Activated naive CD4-positive, alpha-beta T cell treated with anti-CD3 and anti-CD28 coated beads, Interleukin-2, amount 50 U/mL, for 16 hours (primary cell): ENCODE results near the gene ZNF593.

Experiments
- DNase-seq: peaks from one replicate; pipeline ENCODE4 v3.0.0-alpha.2; 2020

Gene ZNF593

GRCh38 chr1:26153966-26154532 is 15.7 kb upstream of the ZNF593 start:
- no peak for DNase-seq

GRCh38 chr1:26154750-26155149 is 15.0 kb upstream of the ZNF593 start:
- DNase-seq: no peak

GRCh38 chr1:26155370-26156284 is 14.1 kb upstream of the ZNF593 start:
- no peak for DNase-seq

DNA sequence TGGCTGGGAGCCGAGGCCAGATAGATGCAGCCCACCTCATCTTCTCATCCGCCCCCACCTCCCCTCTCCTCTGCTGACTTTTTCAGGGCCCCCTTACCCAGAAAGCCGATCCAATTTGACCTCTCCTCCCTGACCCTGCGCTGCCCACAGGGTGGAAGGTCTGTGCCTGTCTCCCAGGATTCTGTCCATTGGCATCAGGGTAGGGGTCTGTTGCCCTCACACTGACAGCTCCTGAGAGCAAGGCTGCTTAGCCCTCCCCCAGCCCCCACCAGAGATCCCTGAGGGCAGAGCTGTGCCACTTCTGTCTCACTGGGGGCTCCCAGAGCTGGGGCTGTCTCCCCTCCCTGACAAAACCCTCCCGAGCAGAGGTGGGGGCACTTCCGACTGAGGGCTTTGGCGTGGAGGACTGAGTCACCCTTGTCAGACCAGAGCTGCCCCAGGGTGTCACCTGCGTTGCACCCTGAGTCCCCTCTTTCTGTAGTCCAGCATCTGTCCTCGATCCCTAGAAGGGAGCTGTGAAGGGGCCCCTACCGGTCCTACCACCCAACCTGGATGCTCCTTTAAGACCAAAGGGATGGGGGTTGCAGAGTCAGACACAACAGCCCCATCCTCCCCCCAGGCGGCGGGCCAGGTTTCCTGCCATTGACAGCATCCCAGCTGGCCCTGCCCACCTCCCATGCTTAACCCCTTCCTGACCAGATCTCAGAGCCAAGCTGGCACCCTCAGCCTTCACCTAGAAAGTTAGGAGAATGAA is 13.2 kb upstream of the ZNF593 start:
- DNase-seq: no peak

DNA sequence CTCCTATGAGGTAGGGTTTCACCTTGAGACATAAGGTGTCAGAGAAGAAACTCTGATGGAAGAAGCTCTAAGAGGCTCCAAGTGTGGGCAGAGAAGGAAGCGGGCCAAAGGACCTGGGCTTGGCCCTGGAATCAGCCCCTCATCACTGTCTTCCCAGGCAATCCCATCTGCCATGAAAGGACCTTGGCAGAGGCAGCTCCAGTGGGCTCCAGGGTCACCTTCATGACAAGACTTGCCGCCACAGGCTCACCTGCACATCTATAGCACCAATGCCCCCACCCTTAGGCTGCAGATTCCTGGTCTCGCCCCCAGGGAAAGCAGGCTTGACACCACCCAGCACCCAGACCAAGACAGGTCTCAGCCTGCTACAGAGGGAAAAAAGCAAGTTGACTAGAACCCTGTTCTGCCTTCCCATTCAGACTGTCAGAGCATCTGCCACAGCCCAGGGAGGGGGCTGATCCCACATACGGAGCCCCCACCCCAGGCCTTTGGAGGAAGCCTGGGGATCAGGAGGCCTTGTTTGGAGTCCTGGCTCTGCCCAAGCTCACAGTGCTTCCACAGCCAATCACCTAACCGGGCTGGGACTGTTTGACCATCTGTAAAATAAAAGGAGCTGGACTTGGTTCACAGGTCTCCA is 11.3 kb upstream of the ZNF593 start:
- DNase-seq: no peak

GRCh38 chr1:26158908-26159742 is 10.6 kb upstream of the ZNF593 start, which contains the start of gene FAM110D:
Gene FAM110D, plus strand, starts transcription at chr1:26159079. Its CDS starts 2,213 bp downstream, at chr1:26161292.
- DNase-seq: no peak

- DNase-seq: no peak
Observed at GRCh38 chr1:26159743-26160039, 10.0 kb upstream of the ZNF593 start.

- no peak for DNase-seq
Observed at GRCh38 chr1:26160527-26161414, 8.9 kb upstream of the ZNF593 start.

DNA sequence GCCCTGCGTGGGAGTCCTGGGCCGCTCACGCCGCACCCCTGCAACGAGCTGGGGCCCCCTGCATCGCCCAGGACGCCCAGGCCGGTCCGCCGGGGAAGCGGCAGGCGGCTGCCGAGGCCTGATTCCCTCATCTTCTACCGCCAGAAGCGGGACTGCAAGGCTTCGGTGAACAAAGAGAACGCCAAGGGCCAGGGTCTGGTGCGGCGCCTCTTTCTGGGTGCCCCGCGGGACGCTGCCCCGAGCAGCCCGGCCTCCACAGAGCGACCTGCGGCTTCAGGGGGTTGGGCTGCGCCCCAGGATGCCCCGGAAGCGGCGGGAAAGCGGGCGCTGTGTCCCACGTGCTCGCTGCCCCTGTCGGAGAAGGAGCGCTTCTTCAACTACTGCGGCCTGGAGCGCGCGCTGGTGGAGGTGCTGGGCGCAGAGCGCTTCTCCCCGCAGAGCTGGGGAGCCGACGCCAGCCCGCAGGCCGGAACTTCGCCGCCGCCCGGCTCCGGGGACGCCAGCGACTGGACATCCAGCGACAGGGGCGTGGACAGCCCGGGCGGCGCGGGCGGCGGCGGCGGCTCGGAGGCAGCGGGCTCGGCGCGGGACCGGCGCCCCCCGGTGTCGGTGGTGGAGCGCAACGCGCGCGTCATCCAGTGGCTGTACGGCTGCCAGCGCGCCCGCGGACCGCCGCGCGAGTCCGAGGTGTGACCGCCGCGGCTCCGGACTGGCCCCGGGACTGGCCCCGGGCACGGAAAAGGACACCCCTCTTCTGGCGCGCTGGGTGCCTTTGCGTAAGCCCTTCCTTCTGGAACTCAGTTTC is 8.1 kb upstream of the ZNF593 start:
- peak; percentile 55 for DNase-seq

- no peak for DNase-seq
Observed at GRCh38 chr1:26162220-26162709, 7.4 kb upstream of the ZNF593 start.

DNA sequence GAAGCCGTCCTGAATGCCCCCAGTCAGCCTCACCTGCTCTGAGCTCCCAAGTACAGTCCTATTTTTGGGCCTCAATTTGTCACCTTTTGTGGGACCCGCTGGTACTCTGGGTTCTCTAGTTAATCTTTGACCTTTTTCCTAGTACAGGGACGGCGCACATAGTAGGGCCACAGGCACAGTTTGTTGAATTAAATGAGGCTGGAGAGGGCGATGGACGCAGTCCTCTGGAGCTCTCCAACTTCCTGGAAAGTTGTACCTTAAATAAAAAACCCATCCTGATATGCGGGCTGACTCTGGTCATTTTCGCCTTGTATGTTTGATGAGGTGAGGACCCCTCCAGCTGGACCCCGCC is 6.0 kb upstream of the ZNF593 start:
- no peak for DNase-seq

- peak; percentile 65 for DNase-seq
Observed at GRCh38 chr1:26164036-26164860, 5.5 kb upstream of the ZNF593 start.

GRCh38 chr1:26164861-26165842 is 4.6 kb upstream of the ZNF593 start:
- no peak for DNase-seq

GRCh38 chr1:26166719-26167281 is 2.9 kb upstream of the ZNF593 start:
- no peak for DNase-seq

GRCh38 chr1:26168410-26169197 is 1.1 kb upstream of the ZNF593 start, which contains the start of gene C1orf232:
Gene C1orf232, minus strand, starts transcription at chr1:26168963. Its CDS starts 464 bp downstream, at chr1:26168499.
- DNase-seq: no peak

DNA sequence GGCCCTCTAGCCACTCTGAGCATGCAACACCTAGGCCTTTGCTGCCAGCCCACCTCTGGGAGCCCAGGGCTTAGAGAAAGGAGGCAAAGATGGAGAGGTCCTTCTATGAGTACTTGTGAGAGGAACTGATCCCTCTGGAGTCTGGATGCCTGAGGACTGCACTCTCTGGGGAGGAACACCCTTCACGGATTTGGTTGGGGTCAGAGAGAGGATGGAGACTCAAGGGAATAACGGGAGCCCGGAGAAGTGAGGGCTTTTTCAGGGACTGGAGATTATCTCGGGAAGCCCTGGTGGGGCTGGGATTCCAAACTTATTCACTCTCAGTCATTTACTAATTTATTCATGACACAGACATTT is 532 bp upstream of the ZNF593 start:
- DNase-seq: no peak

DNA sequence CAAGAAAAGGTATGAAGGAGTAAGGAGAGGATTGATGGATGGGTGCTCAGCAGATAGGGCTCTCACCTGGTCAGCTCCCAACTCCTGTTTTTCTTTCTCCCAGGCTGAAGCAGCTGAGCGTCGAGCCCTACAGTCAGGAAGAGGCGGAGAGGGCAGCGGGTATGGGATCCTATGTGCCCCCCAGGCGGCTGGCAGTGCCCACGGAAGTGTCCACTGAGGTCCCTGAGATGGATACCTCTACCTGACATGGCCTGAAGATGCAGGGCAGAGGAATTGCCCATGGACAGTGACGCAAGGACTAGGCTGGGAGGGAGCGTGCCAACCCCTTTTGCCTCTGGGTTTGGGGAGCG is 739 bp downstream of the ZNF593 start:
- no peak for DNase-seq
